ENCODE measurements around the gene FERMT2.

Gene FERMT2

GRCh38 chr14:52901357-52901980 lies 49.4 kb downstream of the FERMT2 start:
- Histone ChIP-seq H3K9me3 (ENCODE audit: control insufficient read depth, insufficient read depth, low read length) (no peaks in the 10 kb centered on the region), H3K9ac (ENCODE audit: low read depth, low read length) (no peak overlapping the region), H3K4me1 (ENCODE audit: insufficient read depth, low read length) (peaks cover 17% of the 10 kb centered on the region), H3K36me3 (ENCODE audit: insufficient read depth, low read length) (no peaks in the 10 kb centered on the region)

- no peaks in the 10 kb centered on the region for H3K36me3 ChIP-seq (ENCODE audit: insufficient read depth, low read length)
- H3K9me3 ChIP-seq (ENCODE audit: control insufficient read depth, insufficient read depth, low read length) = no peaks in the 10 kb centered on the region
- peaks cover 17% of the 10 kb centered on the region for H3K4me1 ChIP-seq (ENCODE audit: insufficient read depth, low read length)
- no peak overlapping the region for H3K9ac ChIP-seq (ENCODE audit: low read depth, low read length)
Observed at GRCh38 chr14:52900731-52901130, 50.1 kb downstream of the FERMT2 start.

- peaks cover 17% of the 10 kb centered on the region for H3K4me1 ChIP-seq (ENCODE audit: insufficient read depth, low read length)
- no peak overlapping the region for H3K9ac ChIP-seq (ENCODE audit: low read depth, low read length)
- no peaks in the 10 kb centered on the region for H3K9me3 ChIP-seq (ENCODE audit: control insufficient read depth, insufficient read depth, low read length)
- H3K36me3 ChIP-seq (ENCODE audit: insufficient read depth, low read length) = no peaks in the 10 kb centered on the region
Observed at GRCh38 chr14:52898496-52898895, 52.4 kb downstream of the FERMT2 start.

- Histone ChIP-seq H3K9ac (ENCODE audit: low read depth, low read length) (no peak overlapping the region), H3K9me3 (ENCODE audit: control insufficient read depth, insufficient read depth, low read length) (no peaks in the 10 kb centered on the region), H3K36me3 (ENCODE audit: insufficient read depth, low read length) (peaks cover 9% of the 10 kb centered on the region; the same call in 1 of the 2 replicates), H3K4me1 (ENCODE audit: insufficient read depth, low read length) (peaks cover 16% of the 10 kb centered on the region)
Observed at GRCh38 chr14:52895000-52895399, 55.9 kb downstream of the FERMT2 start.

GRCh38 chr14:52891800-52892199 lies 59.0 kb downstream of the FERMT2 start:
- no peak overlapping the region for H3K9ac ChIP-seq (ENCODE audit: low read depth, low read length)
- H3K4me1 ChIP-seq (ENCODE audit: insufficient read depth, low read length) = peaks cover 8% of the 10 kb centered on the region; the same call in 1 of the 2 replicates
- no peaks in the 10 kb centered on the region for H3K9me3 ChIP-seq (ENCODE audit: control insufficient read depth, insufficient read depth, low read length)
- peaks cover 9% of the 10 kb centered on the region; the same call in 1 of the 2 replicates for H3K36me3 ChIP-seq (ENCODE audit: insufficient read depth, low read length)

- no peaks in the 10 kb centered on the region for H3K9me3 ChIP-seq (ENCODE audit: control insufficient read depth, insufficient read depth, low read length)
- H3K36me3 ChIP-seq (ENCODE audit: insufficient read depth, low read length) = peaks cover 9% of the 10 kb centered on the region; the same call in 1 of the 2 replicates
Observed at GRCh38 chr14:52888839-52889838, 61.7 kb downstream of the FERMT2 start.

GRCh38 chr14:52888159-52888558 lies 62.7 kb downstream of the FERMT2 start:
- peaks cover 9% of the 10 kb centered on the region; the same call in 1 of the 2 replicates for H3K36me3 ChIP-seq (ENCODE audit: insufficient read depth, low read length)

More at GRCh38 chr14:52888839-52889838, 61.7 kb downstream of the FERMT2 start:
- Histone ChIP-seq H3K9ac (ENCODE audit: low read depth, low read length) (no peak overlapping the region), H3K4me1 (ENCODE audit: insufficient read depth, low read length) (0 out of 2 replicates have a peak, but pooled peaks cover 5% of the 10 kb centered on the region)

GRCh38 chr14:52885230-52885629 lies 65.6 kb downstream of the FERMT2 start:
- H3K36me3 ChIP-seq (ENCODE audit: insufficient read depth, low read length) = no peaks in the 10 kb centered on the region
- H3K9me3 ChIP-seq (ENCODE audit: control insufficient read depth, insufficient read depth, low read length) = no peaks in the 10 kb centered on the region
- H3K9ac ChIP-seq (ENCODE audit: low read depth, low read length) = no peak overlapping the region
- H3K4me1 ChIP-seq (ENCODE audit: insufficient read depth, low read length) = no peaks in the 10 kb centered on the region

More at GRCh38 chr14:52888159-52888558, 62.7 kb downstream of the FERMT2 start:
- H3K9ac ChIP-seq (ENCODE audit: low read depth, low read length) = no peak overlapping the region
- no peaks in the 10 kb centered on the region for H3K9me3 ChIP-seq (ENCODE audit: control insufficient read depth, insufficient read depth, low read length)
- 0 out of 2 replicates have a peak, but pooled peaks cover 5% of the 10 kb centered on the region for H3K4me1 ChIP-seq (ENCODE audit: insufficient read depth, low read length)

GRCh38 chr14:52883658-52884057 lies 67.2 kb downstream of the FERMT2 start:
- Histone ChIP-seq H3K9ac (ENCODE audit: low read depth, low read length) (no peak overlapping the region), H3K36me3 (ENCODE audit: insufficient read depth, low read length) (no peaks in the 10 kb centered on the region), H3K9me3 (ENCODE audit: control insufficient read depth, insufficient read depth, low read length) (no peaks in the 10 kb centered on the region), H3K4me1 (ENCODE audit: insufficient read depth, low read length) (no peaks in the 10 kb centered on the region; the same call in 1 of the 2 replicates)

GRCh38 chr14:52882824-52883223 lies 68.0 kb downstream of the FERMT2 start:
- Histone ChIP-seq H3K4me1 (ENCODE audit: insufficient read depth, low read length) (peaks cover 3% of the 10 kb centered on the region), H3K9ac (ENCODE audit: low read depth, low read length) (no peak overlapping the region), H3K36me3 (ENCODE audit: insufficient read depth, low read length) (no peaks in the 10 kb centered on the region), H3K9me3 (ENCODE audit: control insufficient read depth, insufficient read depth, low read length) (no peaks in the 10 kb centered on the region)

- Histone ChIP-seq H3K36me3 (ENCODE audit: insufficient read depth, low read length) (no peaks in the 10 kb centered on the region; the same call in 1 of the 2 replicates), H3K4me1 (ENCODE audit: insufficient read depth, low read length) (peaks cover 28% of the 10 kb centered on the region), H3K9me3 (ENCODE audit: control insufficient read depth, insufficient read depth, low read length) (no peaks in the 10 kb centered on the region), H3K9ac (ENCODE audit: low read depth, low read length) (no peak overlapping the region)
Observed at GRCh38 chr14:52879958-52880357, 70.9 kb downstream of the FERMT2 start.

- H3K36me3 ChIP-seq (ENCODE audit: insufficient read depth, low read length) = no peaks in the 10 kb centered on the region; the same call in 1 of the 2 replicates
- H3K9me3 ChIP-seq (ENCODE audit: control insufficient read depth, insufficient read depth, low read length) = no peaks in the 10 kb centered on the region
- peaks cover 36% of the 10 kb centered on the region for H3K4me1 ChIP-seq (ENCODE audit: insufficient read depth, low read length)
Observed at GRCh38 chr14:52878946-52879345, 71.9 kb downstream of the FERMT2 start.

GRCh38 chr14:52878469-52878868 lies 72.4 kb downstream of the FERMT2 start:
- H3K9ac ChIP-seq (ENCODE audit: low read depth, low read length) = no peak overlapping the region
- H3K36me3 ChIP-seq (ENCODE audit: insufficient read depth, low read length) = no peaks in the 10 kb centered on the region; the same call in 1 of the 2 replicates
- no peaks in the 10 kb centered on the region for H3K9me3 ChIP-seq (ENCODE audit: control insufficient read depth, insufficient read depth, low read length)
- peaks cover 41% of the 10 kb centered on the region for H3K4me1 ChIP-seq (ENCODE audit: insufficient read depth, low read length)

More at GRCh38 chr14:52878946-52879345, 71.9 kb downstream of the FERMT2 start:
- no peak overlapping the region for H3K9ac ChIP-seq (ENCODE audit: low read depth, low read length)

GRCh38 chr14:52877628-52878027 lies 73.2 kb downstream of the FERMT2 start:
- H3K9ac ChIP-seq (ENCODE audit: low read depth, low read length) = no peak overlapping the region
- H3K4me1 ChIP-seq (ENCODE audit: insufficient read depth, low read length) = peaks cover 49% of the 10 kb centered on the region
- H3K36me3 ChIP-seq (ENCODE audit: insufficient read depth, low read length) = peaks cover 2% of the 10 kb centered on the region
- no peaks in the 10 kb centered on the region for H3K9me3 ChIP-seq (ENCODE audit: control insufficient read depth, insufficient read depth, low read length)

Data from ES-I3 (cell line).